ENCODE results near the gene SLC12A7. TPM values are rescaled to one million over a fixed set of nuclear protein-coding genes. Genes with fewer than 3 reads are reported as not detected.

Gene SLC12A7
- total RNA-seq, 1 donor from 2014 or later, result 101 TPM

DNA sequence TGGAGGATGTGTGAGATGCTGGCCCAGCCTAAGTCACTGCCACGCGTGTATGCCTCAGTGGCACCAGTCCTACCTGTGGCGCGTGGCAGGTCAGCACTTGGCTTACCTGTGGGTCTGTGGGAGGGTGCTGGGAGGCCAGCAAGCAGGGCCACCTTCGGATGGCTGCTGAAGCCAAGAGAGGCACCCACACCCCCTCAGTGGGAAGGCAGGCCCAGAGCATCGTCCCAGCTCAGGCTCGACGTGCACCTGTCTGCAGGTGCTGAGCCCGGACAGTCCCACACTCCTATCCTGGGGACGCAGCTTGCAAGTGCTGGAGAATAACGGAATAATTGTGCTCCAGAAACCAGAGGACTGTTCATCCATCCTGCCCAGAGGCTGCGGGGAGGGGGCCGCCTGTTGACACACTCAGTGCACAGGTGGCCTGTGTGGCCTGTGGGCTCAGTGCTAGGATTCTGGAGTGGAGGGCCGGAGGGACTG is 79.3 kb downstream of the SLC12A7 start:
- TF ChIP-seq, protein P1, sequence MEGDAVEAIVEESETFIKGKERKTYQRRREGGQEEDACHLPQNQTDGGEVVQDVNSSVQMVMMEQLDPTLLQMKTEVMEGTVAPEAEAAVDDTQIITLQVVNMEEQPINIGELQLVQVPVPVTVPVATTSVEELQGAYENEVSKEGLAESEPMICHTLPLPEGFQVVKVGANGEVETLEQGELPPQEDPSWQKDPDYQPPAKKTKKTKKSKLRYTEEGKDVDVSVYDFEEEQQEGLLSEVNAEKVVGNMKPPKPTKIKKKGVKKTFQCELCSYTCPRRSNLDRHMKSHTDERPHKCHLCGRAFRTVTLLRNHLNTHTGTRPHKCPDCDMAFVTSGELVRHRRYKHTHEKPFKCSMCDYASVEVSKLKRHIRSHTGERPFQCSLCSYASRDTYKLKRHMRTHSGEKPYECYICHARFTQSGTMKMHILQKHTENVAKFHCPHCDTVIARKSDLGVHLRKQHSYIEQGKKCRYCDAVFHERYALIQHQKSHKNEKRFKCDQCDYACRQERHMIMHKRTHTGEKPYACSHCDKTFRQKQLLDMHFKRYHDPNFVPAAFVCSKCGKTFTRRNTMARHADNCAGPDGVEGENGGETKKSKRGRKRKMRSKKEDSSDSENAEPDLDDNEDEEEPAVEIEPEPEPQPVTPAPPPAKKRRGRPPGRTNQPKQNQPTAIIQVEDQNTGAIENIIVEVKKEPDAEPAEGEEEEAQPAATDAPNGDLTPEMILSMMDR (IDR thresholded peaks at IDR 0.05), result no peak
- H3K27ac ChIP-seq, result no peak overlapping the region
- no peaks in the 10 kb centered on the region for H3K4me1 ChIP-seq
- no peaks in the 10 kb centered on the region for H3K27me3 ChIP-seq
- no peak overlapping the region for H3K4me3 ChIP-seq
- intact Hi-C loops (cut with DNase I), result no loop called here
- no peak for DNase-seq (ENCODE audit: low spot score in 2 of 2)
- H3K9me3 ChIP-seq, result no peaks in the 10 kb centered on the region
- H3K36me3 ChIP-seq, result no peaks in the 10 kb centered on the region

DNA sequence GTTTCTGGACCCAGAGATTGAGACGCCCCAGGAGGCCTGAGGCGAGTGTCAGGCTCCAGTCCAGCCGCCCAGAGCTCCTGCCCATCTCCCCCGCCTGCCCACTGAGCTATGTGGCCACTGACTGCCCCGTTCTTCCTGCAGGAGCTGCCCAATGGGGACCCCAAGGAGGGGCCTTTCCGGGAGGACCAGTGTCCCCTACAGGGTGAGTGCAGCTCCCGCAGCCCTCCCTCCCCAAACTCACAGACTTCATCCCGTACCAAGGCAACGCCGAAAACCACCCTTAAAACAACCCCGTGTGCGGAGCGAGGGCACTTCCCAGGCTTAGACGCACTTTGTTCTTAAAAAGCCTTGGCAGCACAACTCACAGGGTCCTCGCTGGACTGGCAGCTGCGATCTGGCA is 79.9 kb downstream of the SLC12A7 start:
- TF ChIP-seq, protein P1 (IDR thresholded peaks at IDR 0.05), result no peak
- Histone ChIP-seq H3K36me3 (no peaks in the 10 kb centered on the region), H3K27me3 (no peaks in the 10 kb centered on the region), H3K4me3 (no peak overlapping the region), H3K27ac (no peak overlapping the region), H3K4me1 (no peaks in the 10 kb centered on the region), H3K9me3 (no peaks in the 10 kb centered on the region)
- intact Hi-C loops (cut with DNase I), result no loop called here
- DNase-seq (ENCODE audit: low spot score in 2 of 2), result no peak

DNA sequence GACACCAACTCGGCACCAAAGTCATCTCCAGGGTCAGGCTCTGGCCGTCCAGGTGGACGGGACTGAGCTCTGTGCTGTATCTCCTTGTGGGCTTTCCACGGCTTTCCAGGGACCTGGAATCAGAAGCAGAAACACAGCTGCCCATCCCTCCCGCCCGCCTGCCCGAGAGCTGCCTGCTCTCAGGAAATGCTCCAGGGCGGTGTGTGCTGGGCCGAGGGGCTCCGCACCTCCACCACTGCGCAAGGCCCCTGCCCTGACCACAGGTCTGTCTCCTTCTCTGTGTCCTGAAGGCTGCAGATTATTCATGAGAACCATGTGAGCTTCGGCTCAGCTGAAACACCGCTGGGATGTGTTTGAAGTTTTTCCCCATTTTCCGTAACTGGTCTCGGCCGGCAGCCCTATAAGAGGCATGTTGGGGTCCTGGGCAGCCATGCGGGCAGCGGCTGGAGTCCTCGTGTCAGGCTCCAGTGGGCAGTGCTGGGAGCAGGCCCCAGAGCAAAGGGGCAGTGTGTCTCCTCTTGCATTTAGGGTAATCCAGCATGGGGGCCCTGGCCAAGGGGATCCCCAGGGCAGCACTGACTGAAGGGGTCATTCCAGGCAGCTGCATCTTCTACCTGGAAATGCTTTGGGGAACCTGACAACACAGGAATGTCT is 80.4 kb downstream of the SLC12A7 start:
- Histone ChIP-seq H3K4me1 (no peaks in the 10 kb centered on the region), H3K27me3 (no peaks in the 10 kb centered on the region), H3K4me3 (no peak overlapping the region), H3K36me3 (no peaks in the 10 kb centered on the region), H3K27ac (no peak overlapping the region), H3K9me3 (no peaks in the 10 kb centered on the region)
- TF ChIP-seq, protein P1 (IDR thresholded peaks at IDR 0.05), result no peak
- no peak for DNase-seq (ENCODE audit: low spot score in 2 of 2)
- intact Hi-C loops (cut with DNase I), result no loop called here

DNA sequence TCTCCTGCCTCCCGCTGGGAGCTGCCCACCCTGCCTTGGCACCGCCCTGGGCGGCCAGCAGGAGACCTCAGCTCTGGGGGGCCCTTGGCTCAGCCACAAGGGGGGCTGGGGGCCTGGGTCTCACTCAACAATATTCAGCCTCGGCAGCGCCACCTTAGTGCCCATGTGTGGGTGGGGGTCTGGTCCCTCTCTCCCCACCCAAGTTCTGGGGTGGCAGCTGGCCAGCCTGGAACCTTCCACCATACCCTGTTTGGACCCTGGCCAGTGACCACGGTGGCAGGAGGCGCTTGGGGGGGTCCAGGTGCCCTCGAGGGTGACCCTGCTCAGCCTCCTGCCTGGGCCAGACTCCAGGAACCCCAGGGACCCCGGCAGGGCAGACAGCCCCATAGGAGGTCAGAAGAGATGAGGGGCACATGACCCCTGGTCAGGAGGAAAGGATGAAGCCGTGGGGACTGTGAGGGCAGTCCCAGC is 81.0 kb downstream of the SLC12A7 start:
- Histone ChIP-seq H3K27ac (no peak overlapping the region), H3K27me3 (no peaks in the 10 kb centered on the region), H3K4me3 (no peak overlapping the region), H3K36me3 (no peaks in the 10 kb centered on the region), H3K9me3 (no peaks in the 10 kb centered on the region), H3K4me1 (no peaks in the 10 kb centered on the region)
- intact Hi-C loops (cut with DNase I), result no loop called here
- DNase-seq (ENCODE audit: low spot score in 2 of 2), result no peak
- TF ChIP-seq, protein P1 (IDR thresholded peaks at IDR 0.05), result no peak

DNA sequence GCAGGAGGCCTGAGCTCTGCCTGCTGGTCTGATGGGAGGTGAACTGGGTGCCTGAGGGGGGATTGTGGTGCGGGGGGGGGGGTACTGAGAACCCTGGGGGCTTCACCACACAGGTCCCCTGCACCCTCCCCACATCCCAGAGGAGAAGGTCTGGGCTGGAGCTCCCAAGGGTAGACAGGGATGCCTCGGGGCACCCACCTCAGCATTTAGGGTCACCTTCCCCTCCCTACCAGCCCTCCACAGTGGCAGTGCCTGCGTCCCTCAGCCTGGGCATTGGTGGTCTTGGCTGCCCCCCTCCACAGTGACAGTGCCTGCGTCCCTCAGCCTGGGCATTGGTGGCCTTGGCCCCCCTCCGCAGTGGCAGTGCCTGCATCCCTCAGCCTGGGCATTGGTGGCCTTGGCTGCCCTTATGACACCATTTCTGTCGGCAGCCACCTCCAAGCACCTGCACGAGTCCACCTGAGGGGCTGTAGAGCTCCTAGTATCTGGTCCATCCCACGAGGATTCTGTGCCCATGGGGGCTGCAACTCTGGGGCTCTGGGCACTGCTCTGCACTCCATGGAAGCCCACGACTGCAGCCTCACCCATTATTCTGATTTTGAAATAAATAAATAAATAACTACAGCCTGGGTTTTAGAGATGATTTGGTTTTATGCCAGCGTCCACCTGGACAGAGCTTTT is 81.8 kb downstream of the SLC12A7 start:
- no peak for DNase-seq (ENCODE audit: low spot score in 2 of 2)
- intact Hi-C loops (cut with DNase I), result no loop called here
- TF ChIP-seq, protein P1 (IDR thresholded peaks at IDR 0.05), result no peak
- no peaks in the 10 kb centered on the region for H3K9me3 ChIP-seq
- H3K4me1 ChIP-seq, result no peaks in the 10 kb centered on the region
- H3K36me3 ChIP-seq, result no peaks in the 10 kb centered on the region
- H3K27me3 ChIP-seq, result no peaks in the 10 kb centered on the region
- H3K4me3 ChIP-seq, result no peak overlapping the region
- H3K27ac ChIP-seq, result no peak overlapping the region

Measured in ascending aorta (tissue), 2 donors.